Kidney tubule cell (primary cell): ENCODE measurements around the gene ENO4.

Experiments used
- DNase-seq: peaks from one replicate; pipeline ENCODE4 v3.0.0-alpha.2; 2018; ENCODE audit warnings: low spot score

The ENO4 gene

DNA sequence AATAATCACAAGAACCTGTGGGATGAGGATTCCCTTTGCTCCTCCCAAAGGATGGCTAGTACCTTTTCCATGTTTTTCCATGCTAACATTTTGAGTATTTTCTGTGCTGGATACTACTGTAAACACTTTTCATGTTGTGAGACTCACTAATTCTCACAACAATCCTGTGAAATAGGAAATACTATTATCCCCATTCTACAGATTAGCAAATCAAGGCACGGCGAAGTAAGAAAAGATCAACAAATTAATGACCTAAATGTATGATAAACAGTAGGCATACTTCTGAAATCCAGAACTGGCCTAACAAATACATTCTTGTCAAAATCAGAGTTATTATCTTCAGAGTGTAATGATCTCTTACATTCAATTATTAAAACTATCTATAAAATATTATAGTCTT lies 69.3 kb downstream of the ENO4 start:
- DNase-seq: no peak

DNA sequence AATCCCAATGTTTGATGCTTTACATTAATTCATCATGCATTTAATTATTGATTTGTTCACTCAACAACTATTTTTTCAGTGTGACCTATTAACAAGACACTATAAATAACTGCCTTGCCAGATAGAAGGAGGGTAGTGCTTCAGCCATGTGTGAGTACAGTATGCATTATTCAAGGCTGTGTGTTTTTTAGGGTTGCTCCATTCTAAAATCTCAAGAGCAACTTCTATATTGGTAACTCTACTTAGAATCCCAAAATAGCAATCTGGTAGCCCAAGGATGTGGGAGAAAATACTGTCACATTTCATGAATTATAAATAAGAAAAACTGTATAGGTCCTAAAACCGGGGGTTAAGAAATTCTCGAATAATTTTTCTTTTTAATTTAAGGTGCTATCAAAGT lies 69.9 kb downstream of the ENO4 start:
- DNase-seq: no peak

DNA sequence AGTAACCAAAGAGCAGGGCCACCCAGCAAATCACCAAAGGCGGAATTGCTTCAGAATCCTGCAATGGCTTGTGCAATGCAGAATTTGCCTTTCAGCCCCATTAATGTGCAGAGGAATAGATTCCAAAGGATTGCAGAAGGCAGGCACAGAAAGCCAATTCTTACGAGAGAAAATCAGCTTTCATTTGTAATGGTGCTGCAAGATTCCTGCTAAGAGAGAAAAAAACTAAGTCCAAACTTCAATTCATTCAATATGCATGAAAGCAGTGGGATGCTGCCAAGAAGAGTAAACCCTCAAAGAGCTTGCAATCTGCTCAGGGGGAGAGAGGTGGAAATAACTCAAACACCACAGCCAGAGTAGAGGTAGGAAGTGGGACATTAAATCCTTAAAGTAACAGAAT lies 70.4 kb downstream of the ENO4 start:
- DNase-seq: no peak

DNA sequence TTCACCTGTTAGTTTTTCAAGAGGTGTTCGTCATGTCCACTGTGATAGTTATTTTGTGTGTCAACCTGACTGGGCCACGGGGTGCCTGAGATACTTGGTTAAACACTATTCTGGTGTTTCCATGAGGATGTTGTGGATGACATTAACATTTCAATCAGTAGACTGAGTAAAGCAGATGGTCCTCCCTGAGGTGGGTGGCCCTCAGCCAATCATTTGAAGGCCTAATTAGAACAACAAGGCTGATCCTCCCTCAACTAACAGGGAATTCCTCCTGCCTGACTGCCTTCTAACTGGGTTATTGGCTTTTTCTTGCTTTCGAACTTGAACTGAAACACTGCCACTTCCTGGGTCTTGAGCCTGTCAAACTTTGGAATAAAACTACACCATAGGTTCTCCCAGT lies 75.8 kb downstream of the ENO4 start:
- no peak for DNase-seq

DNA sequence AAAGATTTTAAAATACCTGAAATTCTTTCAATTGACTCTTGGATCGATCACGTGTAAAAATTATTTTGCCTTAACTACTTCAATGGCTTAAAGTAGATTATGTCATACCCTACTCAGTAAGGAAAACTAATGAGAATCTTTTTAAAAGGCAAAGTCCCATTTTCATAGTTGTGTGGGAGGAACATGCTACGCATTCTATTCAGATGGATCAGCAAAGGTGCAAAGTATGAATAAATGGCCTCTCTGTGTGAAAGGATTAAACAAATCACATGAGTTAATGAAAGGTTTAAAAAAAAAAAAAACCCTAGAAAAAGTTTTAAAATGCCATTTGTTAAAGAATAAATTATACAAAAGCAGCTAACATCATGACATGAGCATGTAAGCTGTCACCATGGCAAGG lies 77.1 kb downstream of the ENO4 start:
- peak; percentile 16 for DNase-seq

DNA sequence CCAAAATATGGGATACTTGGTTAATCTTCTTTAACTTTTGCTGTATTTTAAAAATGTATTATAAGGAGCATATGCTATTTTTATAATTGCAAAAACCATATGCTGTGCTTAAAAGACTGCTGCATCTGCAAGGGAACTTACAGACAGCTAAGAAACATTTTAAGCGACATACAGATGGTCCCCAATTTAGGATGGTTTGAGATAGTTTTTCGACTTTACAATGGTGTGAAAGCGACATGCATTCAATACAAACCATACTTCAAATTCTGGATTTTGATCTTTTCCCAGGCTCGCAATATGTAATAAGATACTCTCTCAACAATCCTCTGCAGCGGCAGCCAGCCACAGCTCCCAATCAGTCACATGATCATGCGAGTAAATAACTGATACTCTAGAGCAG lies 82.5 kb downstream of the ENO4 start:
- DNase-seq: no peak
